ENCODE data around the gene CRB3. TPM values are rescaled to one million over a fixed set of nuclear protein-coding genes. Genes with fewer than 3 reads are reported as not detected.
A peak's percentile ranks its signal among the peaks of the same experiment; 100 is the strongest.

Gene CRB3
- 0.29 and 0.39 TPM in 2 replicates for total RNA-seq

- no peak within 1 kb of the TSS for H3K4me3 Mint-ChIP-seq
Measured at GRCh38 chr19:6464070-6464873, at the start of gene CRB3. Gene CRB3 (plus strand): TSS chr19:6464271. CDS start chr19:6464702, 431 bp downstream.

GRCh38 chr19:6414793-6415590, 49.1 kb upstream of the CRB3 start:
- no peak for DNase-seq (ENCODE audit: low spot score)
- H3K36me3 Mint-ChIP-seq (ENCODE audit: low read depth), result peaks cover 22% of the 10 kb centered on the region
- no peak overlapping the region for H3K27ac Mint-ChIP-seq
- intact Hi-C loops (cut with micrococcal nuclease), result no loop called here
- H3K9me3 Mint-ChIP-seq, result no peaks in the 10 kb centered on the region
- no peaks in the 10 kb centered on the region for H3K27me3 Mint-ChIP-seq (ENCODE audit: insufficient read depth)
- H3K4me3 Mint-ChIP-seq, result no peak overlapping the region
- H3K4me1 Mint-ChIP-seq (ENCODE audit: low read depth), result no peaks in the 10 kb centered on the region

More at GRCh38 chr19:6464070-6464873, at the start of gene CRB3:
- no peak for DNase-seq (ENCODE audit: low spot score)
- Mint-ChIP-seq H3K27ac (no peak within 1 kb of the TSS), H3K4me1 (ENCODE audit: low read depth) (peaks cover 4% of the 10 kb centered on the region), H3K36me3 (ENCODE audit: low read depth) (peaks cover 11% of the 10 kb centered on the region), H3K27me3 (ENCODE audit: insufficient read depth) (peaks cover 4% of the 10 kb centered on the region), H3K9me3 (no peaks in the 10 kb centered on the region)
- intact Hi-C loops (cut with micrococcal nuclease), result no loop called here

DNA sequence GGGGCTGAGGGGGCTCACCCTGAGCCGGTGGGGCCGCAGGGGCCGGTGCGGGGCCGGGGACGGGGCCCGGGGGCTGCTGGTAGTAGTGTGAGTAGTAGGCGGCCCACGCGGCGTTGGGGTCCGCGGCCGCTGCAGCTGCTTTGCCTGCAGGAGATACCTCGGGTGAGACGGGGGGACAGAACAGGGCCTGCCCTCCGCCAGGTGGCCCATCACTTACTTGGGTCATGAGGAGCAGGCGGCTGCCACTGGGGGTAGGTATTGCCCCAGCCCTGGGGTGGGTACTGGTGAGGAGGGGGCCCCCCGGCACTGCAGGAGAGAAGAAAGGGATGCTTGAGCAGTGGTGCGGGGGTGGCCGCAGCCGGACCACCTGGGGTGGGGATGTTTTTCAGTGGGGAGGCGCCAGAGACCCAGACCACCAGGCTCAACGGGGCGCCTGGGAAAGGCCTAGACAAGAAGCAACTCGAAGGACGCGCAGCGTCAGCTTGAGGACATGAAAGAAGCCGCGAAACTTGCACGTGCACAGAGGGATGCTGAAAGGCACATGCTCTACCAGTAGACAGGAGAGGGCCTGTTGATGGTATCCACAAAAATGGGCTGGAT, 48.4 kb upstream of the CRB3 start:
- DNase-seq (ENCODE audit: low spot score), result no peak
- Mint-ChIP-seq H3K36me3 (ENCODE audit: low read depth) (peaks cover 25% of the 10 kb centered on the region), H3K27me3 (ENCODE audit: insufficient read depth) (no peaks in the 10 kb centered on the region), H3K27ac (no peak overlapping the region), H3K4me1 (ENCODE audit: low read depth) (no peaks in the 10 kb centered on the region), H3K9me3 (no peaks in the 10 kb centered on the region), H3K4me3 (no peak overlapping the region)
- intact Hi-C loops (cut with micrococcal nuclease), result no loop called here

- Mint-ChIP-seq H3K36me3 (ENCODE audit: low read depth) (peaks cover 27% of the 10 kb centered on the region), H3K9me3 (no peaks in the 10 kb centered on the region), H3K4me3 (no peak overlapping the region), H3K27me3 (ENCODE audit: insufficient read depth) (no peaks in the 10 kb centered on the region), H3K4me1 (ENCODE audit: low read depth) (no peaks in the 10 kb centered on the region), H3K27ac (no peak overlapping the region)
- intact Hi-C loops (cut with micrococcal nuclease), result no loop called here
- no peak for DNase-seq (ENCODE audit: low spot score)
Measured at GRCh38 chr19:6416658-6417405, 47.2 kb upstream of the CRB3 start.

DNA sequence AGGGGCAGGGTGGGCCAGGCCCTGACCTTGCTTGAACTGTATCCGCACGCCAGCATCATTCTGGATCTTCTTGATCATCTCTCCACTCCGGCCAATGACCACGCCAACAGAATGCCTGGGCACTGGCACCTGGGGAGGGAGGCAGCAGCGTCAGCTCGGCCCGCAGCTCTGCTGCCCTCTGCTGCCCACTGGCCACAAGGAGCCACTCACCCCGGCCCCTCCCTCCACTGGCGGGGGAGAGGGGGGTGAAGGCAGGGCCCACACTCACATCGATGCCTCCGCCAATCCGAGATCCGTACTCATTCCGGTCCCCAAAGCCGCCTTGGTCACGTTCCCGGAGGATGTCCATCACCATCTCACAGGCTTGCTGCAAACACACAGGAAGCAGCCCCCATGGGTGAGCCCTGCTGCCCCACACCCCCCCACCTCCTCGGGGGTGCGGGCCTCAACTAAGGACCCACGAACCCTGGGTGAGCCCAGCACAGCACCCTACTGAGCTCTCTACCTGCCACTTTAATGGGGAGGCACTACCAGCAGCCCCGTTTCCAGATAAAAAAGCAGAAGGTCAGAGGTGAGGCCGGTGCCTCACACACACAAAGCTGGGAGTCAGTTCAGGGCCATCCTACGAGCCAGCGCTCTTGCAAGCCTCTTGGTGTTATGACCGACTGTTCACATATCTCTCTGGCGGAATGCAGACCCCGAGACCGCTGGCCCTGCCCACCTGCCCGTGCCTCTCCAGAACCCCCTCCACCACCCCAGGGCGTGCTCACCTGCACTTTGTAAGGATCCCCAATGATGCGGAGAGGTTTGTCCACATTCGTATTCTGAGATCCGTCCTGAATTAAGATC, 46.1 kb upstream of the CRB3 start:
- DNase-seq (ENCODE audit: low spot score), result no peak
- intact Hi-C loops (cut with micrococcal nuclease), result no loop called here
- Mint-ChIP-seq H3K4me3 (no peak overlapping the region), H3K4me1 (ENCODE audit: low read depth) (peaks cover 9% of the 10 kb centered on the region), H3K27ac (no peak overlapping the region), H3K36me3 (ENCODE audit: low read depth) (peaks cover 33% of the 10 kb centered on the region), H3K9me3 (no peaks in the 10 kb centered on the region), H3K27me3 (ENCODE audit: insufficient read depth) (no peaks in the 10 kb centered on the region)

DNA sequence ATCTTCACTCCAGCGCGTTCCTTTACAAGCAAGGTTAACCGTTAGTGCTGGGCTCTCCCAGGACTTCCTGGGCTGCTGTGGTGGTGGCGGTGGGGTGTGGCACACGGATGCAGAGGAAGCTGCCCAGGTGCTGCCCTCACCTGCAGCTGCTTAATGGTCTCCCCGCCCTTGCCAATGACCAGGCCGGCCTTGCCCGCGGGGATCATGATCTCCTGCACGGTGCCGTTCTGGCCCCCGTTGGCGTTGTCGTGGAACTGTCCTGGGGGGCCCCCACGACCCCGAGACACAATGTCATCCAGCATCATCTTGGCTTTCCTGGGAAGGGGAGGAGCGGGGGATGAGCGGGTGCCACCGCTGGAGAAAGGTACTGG, 45.5 kb upstream of the CRB3 start:
- Mint-ChIP-seq H3K4me1 (ENCODE audit: low read depth) (peaks cover 15% of the 10 kb centered on the region), H3K27me3 (ENCODE audit: insufficient read depth) (no peaks in the 10 kb centered on the region), H3K9me3 (no peaks in the 10 kb centered on the region), H3K4me3 (no peak overlapping the region), H3K27ac (no peak overlapping the region), H3K36me3 (ENCODE audit: low read depth) (peaks cover 37% of the 10 kb centered on the region)
- DNase-seq (ENCODE audit: low spot score), result no peak
- intact Hi-C loops (cut with micrococcal nuclease), result no loop called here

- Mint-ChIP-seq H3K9me3 (no peaks in the 10 kb centered on the region), H3K4me1 (ENCODE audit: low read depth) (peaks cover 28% of the 10 kb centered on the region), H3K27ac (no peak overlapping the region), H3K27me3 (ENCODE audit: insufficient read depth) (no peaks in the 10 kb centered on the region), H3K36me3 (ENCODE audit: low read depth) (peaks cover 28% of the 10 kb centered on the region), H3K4me3 (no peak overlapping the region)
- intact Hi-C loops (cut with micrococcal nuclease), result loop anchor here (10.0 kb wide), 1 partner anchor 797 kb away; the partner anchor contains the start of genes SAFB and SAFB2
- no peak for DNase-seq (ENCODE audit: low spot score)
Measured at GRCh38 chr19:6421075-6422014, 42.7 kb upstream of the CRB3 start.

GRCh38 chr19:6423499-6424194, 40.4 kb upstream of the CRB3 start:
- Mint-ChIP-seq H3K36me3 (ENCODE audit: low read depth) (peaks cover 19% of the 10 kb centered on the region), H3K27ac (peak overlapping the region; percentile 85), H3K27me3 (ENCODE audit: insufficient read depth) (no peaks in the 10 kb centered on the region), H3K9me3 (no peaks in the 10 kb centered on the region), H3K4me1 (ENCODE audit: low read depth) (peaks cover 28% of the 10 kb centered on the region), H3K4me3 (peak overlapping the region; percentile 94)
- peak; percentile 28 for DNase-seq (ENCODE audit: low spot score)
- intact Hi-C loops (cut with micrococcal nuclease), result loop anchor here (10.0 kb wide), 1 partner anchor 799 kb away; the partner anchor contains the start of genes SAFB and SAFB2

DNA sequence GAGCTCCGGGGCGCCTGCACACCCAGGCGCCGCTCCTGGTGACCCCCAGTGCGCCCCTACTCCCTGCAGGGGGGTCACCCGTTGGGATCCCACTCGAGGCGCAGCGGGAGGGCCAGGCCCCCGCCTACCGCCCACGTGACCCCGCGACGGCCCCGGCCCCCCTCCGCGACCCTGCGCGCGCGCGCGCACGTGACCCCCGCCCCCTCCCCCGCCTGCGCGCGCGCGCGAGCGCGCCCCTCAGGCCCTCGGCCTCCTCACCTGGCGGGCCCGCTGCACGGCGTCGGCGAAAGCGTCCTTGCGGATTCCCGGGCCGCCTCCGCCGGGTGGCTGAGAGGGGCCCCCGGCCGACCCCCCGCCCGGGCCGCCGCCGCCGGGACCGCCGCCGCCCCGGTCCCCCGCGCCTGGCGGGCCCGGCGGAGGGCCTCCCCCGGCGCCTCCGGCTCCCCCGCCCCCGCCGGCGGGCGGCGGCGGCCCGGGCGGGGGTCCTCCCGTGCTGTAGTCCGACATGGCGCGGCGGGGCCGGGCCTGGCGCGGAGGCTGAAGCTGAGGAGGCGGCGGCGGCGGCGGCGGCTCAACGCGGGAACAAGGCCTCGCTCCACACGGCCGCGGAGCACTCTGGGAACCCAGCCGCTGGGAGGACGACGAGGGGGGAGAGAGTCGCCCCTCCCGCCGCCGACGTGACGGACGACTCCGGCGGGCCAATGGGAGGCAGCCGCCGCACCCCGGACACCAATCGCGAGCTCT, 39.7 kb upstream of the CRB3 start, which contains the start of gene KHSRP:
KHSRP (minus strand) TSS at position 617 of the 744 bp plus-strand sequence; CDS start at position 507, 110 bp downstream.
- peaks cover 28% of the 10 kb centered on the region for H3K4me1 Mint-ChIP-seq (ENCODE audit: low read depth)
- intact Hi-C loops (cut with micrococcal nuclease), result loop anchor here (10.0 kb wide), 1 partner anchor 800 kb away; the partner anchor contains the start of genes SAFB and SAFB2

More for the DNA sequence above, 39.7 kb upstream of the CRB3 start, which contains the start of gene KHSRP:
- Mint-ChIP-seq H3K27ac (peak within 1 kb of the TSS; percentile 90), H3K4me3 (peak within 1 kb of the TSS; percentile 94), H3K27me3 (ENCODE audit: insufficient read depth) (no peaks in the 10 kb centered on the region), H3K9me3 (no peaks in the 10 kb centered on the region), H3K36me3 (ENCODE audit: low read depth) (peaks cover 19% of the 10 kb centered on the region)
- DNase-seq (ENCODE audit: low spot score), result no peak
